HepG2 (cell line): ENCODE data around the gene ADCYAP1R1. TPM values are rescaled to one million over a fixed set of nuclear protein-coding genes. Genes with fewer than 3 reads are reported as not detected.

Experiments used
- CHCHD3 ChIP-seq: sonication (generic); formaldehyde crosslinking; IDR thresholded peaks from 2 replicates; pipeline ENCODE4 v1.8.0; 2022; ENCODE audit warnings: mild to moderate bottlenecking, missing genetic modification reagents, moderate library complexity
- DNMT1 ChIP-seq: sonication (generic); formaldehyde crosslinking; IDR thresholded peaks from 2 replicates; pipeline ENCODE4 v1.5.1; 2020; ENCODE audit warnings: mild to moderate bottlenecking, missing genetic modification reagents
- EZH2 ChIP-seq: conservative IDR thresholded peaks from 2 replicates; pipeline ENCODE4 v1.6.1; 2012; ENCODE audit warnings: mild to moderate bottlenecking, low read depth, low read length, moderate library complexity
- GATAD1 ChIP-seq: IDR thresholded peaks from 2 replicates; pipeline ENCODE4 v1.6.1; 2016; ENCODE audit warnings: missing genetic modification reagents, missing compliant biosample characterization
- GPN1 ChIP-seq: sonication (generic); formaldehyde crosslinking; IDR thresholded peaks from 2 replicates; pipeline ENCODE4 v1.5.1; 2020; ENCODE audit warnings: missing genetic modification reagents, borderline replicate concordance
- HDAC2 ChIP-seq: sonication (generic); formaldehyde crosslinking; IDR thresholded peaks from 2 replicates; pipeline ENCODE4 v1.4.0; 2020; ENCODE audit warnings: missing genetic modification reagents
- KDM4B ChIP-seq: sonication (generic); formaldehyde crosslinking; IDR thresholded peaks from 2 replicates; pipeline ENCODE4 v1.4.0; 2020; ENCODE audit warnings: missing genetic modification reagents
- KLF11 ChIP-seq: IDR thresholded peaks from 2 replicates; pipeline ENCODE4 v1.6.1; 2016; ENCODE audit warnings: missing compliant biosample characterization
- MEIS2 ChIP-seq: sonication (generic); formaldehyde crosslinking; IDR thresholded peaks from 2 replicates; pipeline ENCODE4 v1.9.0; 2021; ENCODE audit warnings: mild to moderate bottlenecking, missing genetic modification reagents
- NKX3-1 ChIP-seq: sonication (generic); formaldehyde crosslinking; IDR thresholded peaks from 2 replicates; pipeline ENCODE4 v1.5.0; 2020; ENCODE audit warnings: missing genetic modification reagents
- PAX8 ChIP-seq: sonication (generic); formaldehyde crosslinking; IDR thresholded peaks from 2 replicates; pipeline ENCODE4 v1.8.0; 2022; ENCODE audit warnings: mild to moderate bottlenecking, missing genetic modification reagents, borderline replicate concordance
- PBX2 ChIP-seq: IDR thresholded peaks from 2 replicates; pipeline ENCODE4 v1.6.1; 2016; ENCODE audit warnings: control low read depth
- TGIF2 ChIP-seq: IDR thresholded peaks from 2 replicates; pipeline ENCODE4 v1.6.1; 2016; ENCODE audit warnings: control low read depth, missing compliant biosample characterization
- ZNF232 ChIP-seq: sonication (generic); formaldehyde crosslinking; IDR thresholded peaks from 2 replicates; pipeline ENCODE4 v1.4.0; 2020; ENCODE audit warnings: missing genetic modification reagents, borderline replicate concordance
- ZNF335 ChIP-seq: sonication (generic); formaldehyde crosslinking; IDR thresholded peaks from 2 replicates; pipeline ENCODE4 v1.4.0; 2020; ENCODE audit warnings: missing genetic modification reagents
- ZNF639 ChIP-seq: conservative IDR thresholded peaks from 2 replicates; pipeline ENCODE4 v1.6.1; 2018; ENCODE audit warnings: missing genetic modification reagents
- ZNF670 ChIP-seq: sonication (generic); formaldehyde crosslinking; IDR thresholded peaks from 2 replicates; pipeline ENCODE4 v1.8.0; 2022; ENCODE audit warnings: mild to moderate bottlenecking, missing genetic modification reagents, borderline replicate concordance
- ZNF879 ChIP-seq: sonication (generic); formaldehyde crosslinking; IDR thresholded peaks from 2 replicates; pipeline ENCODE4 v1.8.1; 2023; ENCODE audit warnings: missing genetic modification reagents
- polyA plus RNA-seq, 8 experiments: library from polyadenylated mRNA; depleted of rRNA in 3 of 8; stranded (reverse) in 7 of 8; unstranded in 1 of 8; fragments of >200 nt; fragmentation: Illumina TruSeq in 4 of 8; extraction: Trizol in 4 of 8; gene quantifications; 2 replicates each; pipeline versions ENCODE4 v1.2.1 to v1.2.3, GENCODE V29; 2011 to 2016; ENCODE audit warnings: low read depth in 4 of 8, missing spikeins in 1 of 8, mixed read lengths in 1 of 8; ENCODE audit not compliant: insufficient read depth in 1 of 8
- total RNA-seq, 5 experiments: library from RNA; depleted of rRNA; stranded (reverse); fragments of >200 nt; fragmentation: Illumina TruSeq; extraction: Trizol; gene quantifications; 2 replicates each; pipeline ENCODE4 v1.2.3, GENCODE V29; 2016; ENCODE audit warnings: low read depth in 1 of 5
- TF ChIP-seq, protein P1 (sequence below): IDR thresholded peaks from 2 replicates; pipeline ENCODE4 v1.6.1; 2018; ENCODE audit warnings: missing genetic modification reagents
- TF ChIP-seq, protein P2 (sequence below): sonication (generic); formaldehyde crosslinking; IDR thresholded peaks from 2 replicates; pipeline ENCODE4 v1.4.0; 2020; ENCODE audit warnings: low read depth, missing genetic modification reagents
- TF ChIP-seq, protein P3 (sequence below): sonication (generic); formaldehyde crosslinking; IDR thresholded peaks from 2 replicates; pipeline ENCODE4 v1.8.0; 2022; ENCODE audit warnings: missing genetic modification reagents, mild to moderate bottlenecking, borderline replicate concordance

ADCYAP1R1 gene
- total and polyA plus RNA-seq, 2 of the 13 experiments (the other 11 are each of a cell fraction or from before 2014, with no cell fraction given): not detected

DNA sequence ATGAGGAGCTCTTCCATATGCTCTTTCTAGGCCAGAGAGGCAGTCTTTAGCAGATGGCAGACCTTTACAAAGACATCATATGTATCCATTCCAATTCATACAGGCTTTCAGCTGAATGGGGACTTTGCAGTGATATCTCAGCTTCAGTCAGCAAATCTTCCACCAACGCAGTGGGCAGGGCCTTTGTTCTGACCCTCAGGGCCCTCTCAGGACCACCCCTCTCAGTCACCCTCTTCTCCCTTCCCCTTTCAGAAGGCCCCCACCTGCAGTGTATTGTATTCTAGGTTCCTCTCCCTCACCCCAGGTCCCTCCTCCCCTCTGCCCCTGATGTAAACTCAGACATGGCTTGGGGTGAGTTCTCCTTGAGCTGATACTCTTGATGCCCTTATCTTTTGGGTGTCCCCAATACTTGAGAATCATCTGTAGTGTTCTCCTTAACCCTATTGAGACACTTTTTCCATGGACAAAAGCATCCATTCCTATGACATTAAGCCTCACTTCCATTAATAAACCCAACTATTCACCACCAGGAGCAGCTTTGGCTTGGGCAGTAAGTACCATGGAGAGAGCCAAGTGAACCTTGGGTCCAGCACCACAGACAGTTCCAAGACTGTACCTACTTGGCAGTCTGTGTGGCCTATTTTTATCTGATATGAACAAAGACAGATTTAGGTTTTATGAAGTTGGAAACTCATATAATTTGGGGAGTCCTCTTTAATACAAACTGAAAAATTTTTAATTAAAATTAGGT lies 62.7 kb downstream of the ADCYAP1R1 start (continued):
- TF ChIP-seq PBX2 (CRISPR knock-in tag) (no peak), DNMT1 (no peak), KLF11 (CRISPR knock-in tag) (peak; percentile 92; the same call in 1 of the 2 replicates), PAX8 (CRISPR knock-in tag) (no peak), ZNF670 (CRISPR knock-in tag) (no peak; the same call in 1 of the 2 replicates), GATAD1 (CRISPR knock-in tag) (0 out of 2 replicates have a peak, but pooled peaks have one; percentile 26), TGIF2 (CRISPR knock-in tag) (peak; percentile 76; the same call in 1 of the 2 replicates), ZNF639 (CRISPR knock-in tag) (peak; percentile 63; the same call in 1 of the 2 replicates), ZNF879 (no peak), NKX3-1 (CRISPR knock-in tag) (peak; percentile 90), HDAC2 (CRISPR knock-in tag) (peak; percentile 62; the same call in 1 of the 2 replicates), MEIS2 (peak; percentile 67; the same call in 1 of the 2 replicates), ZNF232 (CRISPR knock-in tag) (peak; percentile 87), EZH2 (no peak), GPN1 (CRISPR knock-in tag) (peak; percentile 84; the same call in 1 of the 2 replicates), CHCHD3 (CRISPR knock-in tag) (no peak), KDM4B (CRISPR knock-in tag) (0 out of 2 replicates have a peak, but pooled peaks have one; percentile 31), ZNF335 (CRISPR knock-in tag) (0 out of 2 replicates have a peak, but pooled peaks have one; percentile 55)
- TF ChIP-seq, protein P1, sequence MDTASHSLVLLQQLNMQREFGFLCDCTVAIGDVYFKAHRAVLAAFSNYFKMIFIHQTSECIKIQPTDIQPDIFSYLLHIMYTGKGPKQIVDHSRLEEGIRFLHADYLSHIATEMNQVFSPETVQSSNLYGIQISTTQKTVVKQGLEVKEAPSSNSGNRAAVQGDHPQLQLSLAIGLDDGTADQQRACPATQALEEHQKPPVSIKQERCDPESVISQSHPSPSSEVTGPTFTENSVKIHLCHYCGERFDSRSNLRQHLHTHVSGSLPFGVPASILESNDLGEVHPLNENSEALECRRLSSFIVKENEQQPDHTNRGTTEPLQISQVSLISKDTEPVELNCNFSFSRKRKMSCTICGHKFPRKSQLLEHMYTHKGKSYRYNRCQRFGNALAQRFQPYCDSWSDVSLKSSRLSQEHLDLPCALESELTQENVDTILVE (CRISPR knock-in tag): peak; percentile 79; the same call in 1 of the 2 replicates
- TF ChIP-seq, protein P2, sequence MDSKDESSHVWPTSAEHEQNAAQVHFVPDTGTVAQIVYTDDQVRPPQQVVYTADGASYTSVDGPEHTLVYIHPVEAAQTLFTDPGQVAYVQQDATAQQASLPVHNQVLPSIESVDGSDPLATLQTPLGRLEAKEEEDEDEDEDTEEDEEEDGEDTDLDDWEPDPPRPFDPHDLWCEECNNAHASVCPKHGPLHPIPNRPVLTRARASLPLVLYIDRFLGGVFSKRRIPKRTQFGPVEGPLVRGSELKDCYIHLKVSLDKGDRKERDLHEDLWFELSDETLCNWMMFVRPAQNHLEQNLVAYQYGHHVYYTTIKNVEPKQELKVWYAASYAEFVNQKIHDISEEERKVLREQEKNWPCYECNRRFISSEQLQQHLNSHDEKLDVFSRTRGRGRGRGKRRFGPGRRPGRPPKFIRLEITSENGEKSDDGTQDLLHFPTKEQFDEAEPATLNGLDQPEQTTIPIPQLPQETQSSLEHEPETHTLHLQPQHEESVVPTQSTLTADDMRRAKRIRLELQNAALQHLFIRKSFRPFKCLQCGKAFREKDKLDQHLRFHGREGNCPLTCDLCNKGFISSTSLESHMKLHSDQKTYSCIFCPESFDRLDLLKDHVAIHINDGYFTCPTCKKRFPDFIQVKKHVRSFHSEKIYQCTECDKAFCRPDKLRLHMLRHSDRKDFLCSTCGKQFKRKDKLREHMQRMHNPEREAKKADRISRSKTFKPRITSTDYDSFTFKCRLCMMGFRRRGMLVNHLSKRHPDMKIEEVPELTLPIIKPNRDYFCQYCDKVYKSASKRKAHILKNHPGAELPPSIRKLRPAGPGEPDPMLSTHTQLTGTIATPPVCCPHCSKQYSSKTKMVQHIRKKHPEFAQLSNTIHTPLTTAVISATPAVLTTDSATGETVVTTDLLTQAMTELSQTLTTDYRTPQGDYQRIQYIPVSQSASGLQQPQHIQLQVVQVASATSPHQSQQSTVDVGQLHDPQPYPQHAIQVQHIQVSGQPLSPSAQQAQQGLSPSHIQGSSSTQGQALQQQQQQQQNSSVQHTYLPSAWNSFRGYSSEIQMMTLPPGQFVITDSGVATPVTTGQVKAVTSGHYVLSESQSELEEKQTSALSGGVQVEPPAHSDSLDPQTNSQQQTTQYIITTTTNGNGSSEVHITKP (CRISPR knock-in tag): 0 out of 2 replicates have a peak, but pooled peaks have one; percentile 34
- TF ChIP-seq, protein P3, sequence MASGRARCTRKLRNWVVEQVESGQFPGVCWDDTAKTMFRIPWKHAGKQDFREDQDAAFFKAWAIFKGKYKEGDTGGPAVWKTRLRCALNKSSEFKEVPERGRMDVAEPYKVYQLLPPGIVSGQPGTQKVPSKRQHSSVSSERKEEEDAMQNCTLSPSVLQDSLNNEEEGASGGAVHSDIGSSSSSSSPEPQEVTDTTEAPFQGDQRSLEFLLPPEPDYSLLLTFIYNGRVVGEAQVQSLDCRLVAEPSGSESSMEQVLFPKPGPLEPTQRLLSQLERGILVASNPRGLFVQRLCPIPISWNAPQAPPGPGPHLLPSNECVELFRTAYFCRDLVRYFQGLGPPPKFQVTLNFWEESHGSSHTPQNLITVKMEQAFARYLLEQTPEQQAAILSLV (CRISPR knock-in tag): no peak
